Mesendoderm (in vitro differentiated cells): ENCODE data around the gene YWHAG.

Experiments used
- DNase-seq: peaks from one replicate; pipeline ENCODE4 v3.0.0; 2013
- H2AK5ac ChIP-seq: 2 replicates; pipeline ENCODE4 v1.6.1; 2013; ENCODE audit warnings: low read length, inconsistent platforms
- H2BK120ac ChIP-seq: 2 replicates; pipeline ENCODE4 v1.6.1; 2013; ENCODE audit warnings: low read depth, mild to moderate bottlenecking, low read length, moderate library complexity, mixed read lengths
- H2BK15ac ChIP-seq: replicated peaks from 2 replicates; pipeline ENCODE4 v1.6.1; 2013; ENCODE audit warnings: low read depth, mild to moderate bottlenecking, moderate library complexity
- H2BK5ac ChIP-seq: 2 replicates; pipeline ENCODE4 v1.6.1; 2013; ENCODE audit warnings: low read length, inconsistent platforms
- H3K18ac ChIP-seq: 2 replicates; pipeline ENCODE4 v1.6.1; 2013; ENCODE audit warnings: mild to moderate bottlenecking, low read length, mixed read lengths
- H3K23ac ChIP-seq: one replicate; pipeline ENCODE4 v1.6.1; 2013; ENCODE audit warnings: low read length
- H3K27ac ChIP-seq: 2 replicates; pipeline ENCODE4 v1.5.1; 2013; ENCODE audit warnings: low read depth, mild to moderate bottlenecking, inconsistent platforms, low read length, moderate library complexity
- H3K27me3 ChIP-seq: 2 replicates; pipeline ENCODE4 v1.6.1; 2013; ENCODE audit warnings: low read length, control low read depth, mild to moderate bottlenecking, inconsistent platforms; ENCODE audit not compliant: insufficient read depth, poor library complexity
- H3K36me3 ChIP-seq: 2 replicates; pipeline ENCODE4 v1.6.1; 2013; ENCODE audit warnings: low read length, inconsistent platforms; ENCODE audit not compliant: control insufficient read depth, insufficient read depth
- H3K4ac ChIP-seq: one replicate; pipeline ENCODE4 v1.6.1; 2013; ENCODE audit warnings: low read depth, mild to moderate bottlenecking, low read length, moderate library complexity
- H3K4me1 ChIP-seq: 2 replicates; pipeline ENCODE4 v1.6.1; 2013; ENCODE audit warnings: low read depth, low read length, inconsistent platforms; ENCODE audit not compliant: control insufficient read depth
- H3K4me2 ChIP-seq: 2 replicates; pipeline ENCODE4 v1.6.1; 2013; ENCODE audit warnings: low read length
- H3K4me3 ChIP-seq: 2 replicates; pipeline ENCODE4 v1.5.1; 2013; ENCODE audit warnings: mild to moderate bottlenecking, low read length
- H3K56ac ChIP-seq: one replicate; pipeline ENCODE4 v1.6.1; 2013; ENCODE audit warnings: low read length
- H3K79me1 ChIP-seq: 2 replicates; pipeline ENCODE4 v1.6.1; 2013; ENCODE audit warnings: low read length, inconsistent platforms
- H3K79me2 ChIP-seq: 2 replicates; pipeline ENCODE4 v1.6.1; 2013; ENCODE audit warnings: mild to moderate bottlenecking, low read length; ENCODE audit not compliant: control insufficient read depth, insufficient read depth
- H3K9ac ChIP-seq: 2 replicates; pipeline ENCODE4 v1.6.1; 2013; ENCODE audit warnings: low read length, inconsistent platforms
- H4K5ac ChIP-seq: one replicate; pipeline ENCODE4 v1.6.1; 2013; ENCODE audit warnings: low read length
- H4K8ac ChIP-seq: one replicate; pipeline ENCODE4 v1.6.1; 2013; ENCODE audit warnings: low read depth, mild to moderate bottlenecking, control low read depth, low read length, moderate library complexity
- WGBS: extraction: QIAGEN DNeasy Blood & Tissue Kit; methylation state at CpG from one replicate; pipeline ENCODE4 v1.1.7; 2013; ENCODE audit warnings: low lambda C conversion rate, missing lambda C conversion rate; ENCODE audit not compliant: insufficient coverage; ENCODE audit errors: extremely low coverage; 5-methylcytosine and 5-hydroxymethylcytosine counted together

Gene YWHAG

GRCh38 chr7:76346778-76347177, 12.0 kb downstream of the YWHAG start:
- Histone ChIP-seq H3K56ac (no peak overlapping the region), H3K4me1 (no peaks in the 10 kb centered on the region), H4K5ac (no peak overlapping the region), H2BK120ac (no peak overlapping the region), H3K18ac (no peak overlapping the region), H2BK15ac (no peak overlapping the region), H3K27ac (no peak overlapping the region), H3K4me3 (no peak overlapping the region), H3K23ac (no peak overlapping the region), H3K36me3 (peaks cover 20% of the 10 kb centered on the region), H3K27me3 (no peaks in the 10 kb centered on the region), H3K79me2 (peaks cover 90% of the 10 kb centered on the region), H3K4ac (no peak overlapping the region), H2AK5ac (no peak overlapping the region), H4K8ac (no peak overlapping the region), H3K9ac (no peak overlapping the region), H2BK5ac (no peak overlapping the region), H3K79me1 (peaks cover 24% of the 10 kb centered on the region), H3K4me2 (no peak overlapping the region)
- no CpG with 5 or more reads among the region's 8 CpGs for WGBS
- no peak for DNase-seq

GRCh38 chr7:76346097-76346496, 12.7 kb downstream of the YWHAG start:
- H3K27ac ChIP-seq, result no peak overlapping the region
- WGBS, result no CpG with 5 or more reads among the region's 6 CpGs
- no peak for DNase-seq

GRCh38 chr7:76343931-76344321, 14.9 kb downstream of the YWHAG start:
- peaks cover 15% of the 10 kb centered on the region for H3K36me3 ChIP-seq
- no peak overlapping the region for H2AK5ac ChIP-seq
- no peak overlapping the region for H2BK120ac ChIP-seq
- no peak overlapping the region for H3K4me2 ChIP-seq
- H4K8ac ChIP-seq, result no peak overlapping the region
- no CpG with 5 or more reads among the region's 6 CpGs for WGBS
- no peak overlapping the region for H2BK15ac ChIP-seq
- H3K27ac ChIP-seq, result no peak overlapping the region
- H3K79me1 ChIP-seq, result peaks cover 15% of the 10 kb centered on the region
- no peaks in the 10 kb centered on the region for H3K4me1 ChIP-seq
- DNase-seq, result no peak
- H3K18ac ChIP-seq, result no peak overlapping the region
- no peak overlapping the region for H3K56ac ChIP-seq
- H4K5ac ChIP-seq, result no peak overlapping the region
- no peak overlapping the region for H3K23ac ChIP-seq
- no peak overlapping the region for H3K4ac ChIP-seq
- peaks cover 88% of the 10 kb centered on the region for H3K79me2 ChIP-seq
- H3K9ac ChIP-seq, result no peak overlapping the region
- H2BK5ac ChIP-seq, result no peak overlapping the region
- H3K27me3 ChIP-seq, result no peaks in the 10 kb centered on the region
- no peak overlapping the region for H3K4me3 ChIP-seq

More at GRCh38 chr7:76346097-76346496, 12.7 kb downstream of the YWHAG start:
- no peak overlapping the region for H4K8ac ChIP-seq
- no peaks in the 10 kb centered on the region for H3K4me1 ChIP-seq
- peaks cover 90% of the 10 kb centered on the region for H3K79me2 ChIP-seq
- peaks cover 20% of the 10 kb centered on the region for H3K36me3 ChIP-seq
- H2AK5ac ChIP-seq, result no peak overlapping the region
- H2BK15ac ChIP-seq, result no peak overlapping the region
- H4K5ac ChIP-seq, result no peak overlapping the region
- no peak overlapping the region for H2BK5ac ChIP-seq
- H2BK120ac ChIP-seq, result no peak overlapping the region
- H3K56ac ChIP-seq, result no peak overlapping the region
- H3K27me3 ChIP-seq, result no peaks in the 10 kb centered on the region
- no peak overlapping the region for H3K9ac ChIP-seq
- H3K18ac ChIP-seq, result no peak overlapping the region
- H3K23ac ChIP-seq, result no peak overlapping the region
- no peak overlapping the region for H3K4me2 ChIP-seq
- no peak overlapping the region for H3K4ac ChIP-seq
- no peak overlapping the region for H3K4me3 ChIP-seq
- peaks cover 23% of the 10 kb centered on the region for H3K79me1 ChIP-seq

- Histone ChIP-seq H3K4me3 (no peak overlapping the region), H4K5ac (no peak overlapping the region), H3K4me2 (no peak overlapping the region), H3K79me2 (peaks cover 88% of the 10 kb centered on the region), H3K23ac (no peak overlapping the region), H3K27me3 (no peaks in the 10 kb centered on the region), H3K27ac (no peak overlapping the region), H3K9ac (no peak overlapping the region), H3K4ac (no peak overlapping the region), H2BK15ac (no peak overlapping the region), H4K8ac (no peak overlapping the region), H3K36me3 (peaks cover 15% of the 10 kb centered on the region), H3K18ac (no peak overlapping the region), H2AK5ac (no peak overlapping the region), H2BK5ac (no peak overlapping the region), H3K79me1 (peaks cover 15% of the 10 kb centered on the region), H3K56ac (no peak overlapping the region), H2BK120ac (no peak overlapping the region), H3K4me1 (no peaks in the 10 kb centered on the region)
- no peak for DNase-seq
- WGBS, result no CpG with 5 or more reads among the region's 6 CpGs
Measured at GRCh38 chr7:76343294-76343930, 15.4 kb downstream of the YWHAG start.

GRCh38 chr7:76342222-76342621, 16.6 kb downstream of the YWHAG start:
- Histone ChIP-seq H2BK5ac (no peak overlapping the region), H3K4me2 (no peak overlapping the region), H3K4me3 (no peak overlapping the region), H3K79me2 (peaks cover 91% of the 10 kb centered on the region), H2BK15ac (no peak overlapping the region), H3K36me3 (peaks cover 15% of the 10 kb centered on the region), H3K9ac (no peak overlapping the region), H2AK5ac (no peak overlapping the region), H3K4me1 (no peaks in the 10 kb centered on the region), H3K4ac (no peak overlapping the region), H4K8ac (no peak overlapping the region), H4K5ac (no peak overlapping the region), H2BK120ac (no peak overlapping the region), H3K23ac (no peak overlapping the region), H3K56ac (no peak overlapping the region), H3K27me3 (no peaks in the 10 kb centered on the region), H3K18ac (no peak overlapping the region), H3K27ac (no peak overlapping the region), H3K79me1 (peaks cover 15% of the 10 kb centered on the region)
- DNase-seq, result no peak
- no CpG with 5 or more reads among the region's 5 CpGs for WGBS

- Histone ChIP-seq H2BK5ac (no peak overlapping the region), H3K4me2 (no peak overlapping the region), H3K79me1 (peaks cover 12% of the 10 kb centered on the region), H3K56ac (no peak overlapping the region), H2BK15ac (no peak overlapping the region), H3K27me3 (no peaks in the 10 kb centered on the region), H4K8ac (no peak overlapping the region), H3K4ac (no peak overlapping the region), H3K4me3 (no peak overlapping the region), H3K4me1 (no peaks in the 10 kb centered on the region), H3K23ac (no peak overlapping the region), H4K5ac (no peak overlapping the region), H3K18ac (no peak overlapping the region), H3K9ac (no peak overlapping the region), H2AK5ac (no peak overlapping the region), H3K79me2 (peaks cover 91% of the 10 kb centered on the region), H3K36me3 (peaks cover 9% of the 10 kb centered on the region), H2BK120ac (no peak overlapping the region), H3K27ac (no peak overlapping the region)
- DNase-seq, result no peak
- no CpG with 5 or more reads among the region's 3 CpGs for WGBS
Measured at GRCh38 chr7:76340617-76341131, 18.1 kb downstream of the YWHAG start.
